Epithelial cell of esophagus (primary cell): Measurements from ENCODE around the gene OR6J1.

ENCODE experiments used
- DNase-seq: peaks from one replicate; pipeline ENCODE4 v3.0.0; 2010; ENCODE audit warnings: low read depth
- H3K4me3 ChIP-seq: 2 replicates; pipeline ENCODE4 v1.5.1; 2011; ENCODE audit warnings: mild to moderate bottlenecking, low read length, control low read depth
- TF ChIP-seq, protein P1 (sequence below): IDR thresholded peaks from 2 replicates; pipeline ENCODE4 v1.5.1; 2011; ENCODE audit warnings: low read depth, mild to moderate bottlenecking, low read length, control low read depth, inconsistent platforms; ENCODE audit not compliant: insufficient read depth; ENCODE audit errors: missing control alignments

The OR6J1 gene

DNA sequence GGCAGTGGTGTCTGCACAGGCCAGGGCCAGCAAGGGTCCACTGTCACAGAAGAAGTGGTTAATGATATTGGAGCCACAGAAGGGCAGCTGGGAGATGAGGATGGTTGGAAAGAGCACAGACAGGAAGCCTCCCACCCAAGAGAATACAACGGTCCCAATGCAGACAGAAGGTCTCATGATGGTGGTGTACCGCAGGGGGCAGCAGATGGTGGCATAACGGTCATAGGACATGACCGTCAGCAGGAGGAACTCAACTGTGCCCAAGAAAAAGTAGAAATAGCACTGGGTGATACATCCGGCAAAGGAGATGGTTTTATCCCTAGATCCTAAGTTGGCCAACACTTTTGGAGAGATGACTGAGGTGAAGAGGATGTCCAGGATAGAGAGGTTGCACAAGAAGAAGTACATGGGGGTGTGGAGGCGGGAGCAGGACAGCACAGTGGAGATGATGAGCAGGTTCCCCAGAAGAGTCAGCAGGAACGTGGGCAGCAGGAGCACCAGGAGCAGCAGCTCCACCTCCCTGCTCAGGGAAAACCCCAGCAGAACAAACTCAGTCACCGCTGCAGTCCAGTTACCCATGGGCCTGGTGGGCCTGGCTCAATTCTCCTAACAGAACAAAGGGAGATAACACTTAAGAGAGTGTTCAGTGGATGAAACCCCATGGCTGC, 9.8 kb downstream of the OR6J1 start:
- TF ChIP-seq, protein P1, sequence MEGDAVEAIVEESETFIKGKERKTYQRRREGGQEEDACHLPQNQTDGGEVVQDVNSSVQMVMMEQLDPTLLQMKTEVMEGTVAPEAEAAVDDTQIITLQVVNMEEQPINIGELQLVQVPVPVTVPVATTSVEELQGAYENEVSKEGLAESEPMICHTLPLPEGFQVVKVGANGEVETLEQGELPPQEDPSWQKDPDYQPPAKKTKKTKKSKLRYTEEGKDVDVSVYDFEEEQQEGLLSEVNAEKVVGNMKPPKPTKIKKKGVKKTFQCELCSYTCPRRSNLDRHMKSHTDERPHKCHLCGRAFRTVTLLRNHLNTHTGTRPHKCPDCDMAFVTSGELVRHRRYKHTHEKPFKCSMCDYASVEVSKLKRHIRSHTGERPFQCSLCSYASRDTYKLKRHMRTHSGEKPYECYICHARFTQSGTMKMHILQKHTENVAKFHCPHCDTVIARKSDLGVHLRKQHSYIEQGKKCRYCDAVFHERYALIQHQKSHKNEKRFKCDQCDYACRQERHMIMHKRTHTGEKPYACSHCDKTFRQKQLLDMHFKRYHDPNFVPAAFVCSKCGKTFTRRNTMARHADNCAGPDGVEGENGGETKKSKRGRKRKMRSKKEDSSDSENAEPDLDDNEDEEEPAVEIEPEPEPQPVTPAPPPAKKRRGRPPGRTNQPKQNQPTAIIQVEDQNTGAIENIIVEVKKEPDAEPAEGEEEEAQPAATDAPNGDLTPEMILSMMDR = no peak
- H3K4me3 ChIP-seq = no peak overlapping the region
- no peak for DNase-seq

- TF ChIP-seq, protein P1 = no peak
- no peak overlapping the region for H3K4me3 ChIP-seq
- no peak for DNase-seq
Measured at GRCh38 chr14:22630486-22630885, 13.7 kb downstream of the OR6J1 start.

GRCh38 chr14:22630066-22630465, 14.1 kb downstream of the OR6J1 start:
- no peak for DNase-seq
- TF ChIP-seq, protein P1 = no peak
- no peak overlapping the region for H3K4me3 ChIP-seq

GRCh38 chr14:22629361-22629760, 14.8 kb downstream of the OR6J1 start:
- TF ChIP-seq, protein P1 = no peak
- no peak overlapping the region for H3K4me3 ChIP-seq
- no peak for DNase-seq

DNA sequence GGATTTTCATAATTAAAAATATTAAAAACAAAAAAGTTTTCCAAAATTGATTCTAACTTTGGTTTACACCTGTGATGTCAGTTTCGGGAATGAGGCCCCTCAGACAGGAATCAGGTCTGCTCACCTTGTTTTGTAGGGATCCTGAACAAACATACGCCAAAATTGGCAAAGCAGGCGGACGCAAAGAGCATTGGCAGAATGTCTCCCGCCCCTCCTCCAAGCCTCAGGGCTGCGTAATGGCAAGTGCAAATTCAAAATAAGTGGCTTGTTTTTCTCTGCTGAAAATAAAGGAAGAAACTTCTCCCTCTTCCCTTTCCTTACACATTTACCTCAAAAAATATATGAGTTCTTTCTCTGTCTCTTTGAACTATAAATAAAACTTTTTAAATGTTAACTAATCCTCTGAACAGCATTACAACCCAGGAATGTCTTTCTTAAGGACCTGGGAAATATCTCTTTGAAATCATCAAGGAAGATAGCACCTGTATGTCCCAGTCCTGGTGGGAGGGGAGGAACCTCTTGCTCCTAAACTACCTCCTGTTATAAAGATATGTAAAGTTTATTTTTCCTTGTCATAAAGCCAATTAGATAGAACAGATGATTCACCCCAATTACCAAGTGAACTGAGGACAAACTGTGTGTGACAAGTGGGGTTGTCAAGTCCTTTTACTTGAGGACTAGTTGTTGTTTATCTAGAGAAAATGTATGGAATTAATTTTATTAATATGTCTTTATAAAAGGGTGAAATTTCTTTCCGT, 16.5 kb downstream of the OR6J1 start:
- DNase-seq = no peak
- no peak overlapping the region for H3K4me3 ChIP-seq
- TF ChIP-seq, protein P1 = no peak

- TF ChIP-seq, protein P1 = no peak
- DNase-seq = no peak
- H3K4me3 ChIP-seq = no peak overlapping the region
Measured at GRCh38 chr14:22626590-22626989, 17.6 kb downstream of the OR6J1 start.
